ENCODE measurements around the gene TRIAP1.

DNA sequence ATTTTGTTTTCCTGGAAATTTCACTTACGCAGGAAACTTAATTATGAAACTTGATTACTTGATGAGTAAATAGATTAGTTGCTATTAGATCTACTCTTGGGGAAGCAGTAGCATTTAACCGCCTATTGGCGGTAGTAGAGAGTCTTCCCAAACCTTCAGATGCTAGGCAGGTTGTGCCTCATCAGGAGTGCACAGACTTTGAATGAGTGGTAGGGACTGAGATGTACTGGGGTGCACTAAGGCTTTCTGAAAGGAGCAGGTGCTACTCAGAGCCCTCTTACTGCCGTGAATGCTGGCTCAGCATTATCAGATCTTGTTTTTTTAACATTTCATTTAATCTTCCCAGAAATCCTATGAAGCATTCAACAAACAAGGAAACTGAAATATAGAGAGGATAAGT is 7.8 kb upstream of the TRIAP1 start:
- TF ChIP-seq, protein P1, sequence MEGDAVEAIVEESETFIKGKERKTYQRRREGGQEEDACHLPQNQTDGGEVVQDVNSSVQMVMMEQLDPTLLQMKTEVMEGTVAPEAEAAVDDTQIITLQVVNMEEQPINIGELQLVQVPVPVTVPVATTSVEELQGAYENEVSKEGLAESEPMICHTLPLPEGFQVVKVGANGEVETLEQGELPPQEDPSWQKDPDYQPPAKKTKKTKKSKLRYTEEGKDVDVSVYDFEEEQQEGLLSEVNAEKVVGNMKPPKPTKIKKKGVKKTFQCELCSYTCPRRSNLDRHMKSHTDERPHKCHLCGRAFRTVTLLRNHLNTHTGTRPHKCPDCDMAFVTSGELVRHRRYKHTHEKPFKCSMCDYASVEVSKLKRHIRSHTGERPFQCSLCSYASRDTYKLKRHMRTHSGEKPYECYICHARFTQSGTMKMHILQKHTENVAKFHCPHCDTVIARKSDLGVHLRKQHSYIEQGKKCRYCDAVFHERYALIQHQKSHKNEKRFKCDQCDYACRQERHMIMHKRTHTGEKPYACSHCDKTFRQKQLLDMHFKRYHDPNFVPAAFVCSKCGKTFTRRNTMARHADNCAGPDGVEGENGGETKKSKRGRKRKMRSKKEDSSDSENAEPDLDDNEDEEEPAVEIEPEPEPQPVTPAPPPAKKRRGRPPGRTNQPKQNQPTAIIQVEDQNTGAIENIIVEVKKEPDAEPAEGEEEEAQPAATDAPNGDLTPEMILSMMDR (IDR thresholded peaks at IDR 0.05) = peak in 4 of 6 experiments; percentile 48 to 72 (median 52)
- no peak for TF ChIP-seq POLR2A (IDR thresholded peaks at IDR 0.05)

All from esophagus squamous epithelium (tissue), 4 donors.